HepG2 (cell line): Measurements from ENCODE around the gene NUFIP1. TPM values are rescaled to one million over a fixed set of nuclear protein-coding genes. Genes with fewer than 3 reads are reported as not detected.

Experiments
- FOXC1 ChIP-seq: sonication (generic); formaldehyde crosslinking; IDR thresholded peaks from 2 replicates; pipeline ENCODE4 v1.8.0; 2022; ENCODE audit warnings: mild to moderate bottlenecking, missing genetic modification reagents, borderline replicate concordance
- RNF219 ChIP-seq: sonication (generic); formaldehyde crosslinking; IDR thresholded peaks from 2 replicates; pipeline ENCODE4 v1.5.0; 2020; ENCODE audit warnings: mild to moderate bottlenecking, missing genetic modification reagents
- SALL2 ChIP-seq: sonication (generic); formaldehyde crosslinking; IDR thresholded peaks from 2 replicates; pipeline ENCODE4 v1.8.1; 2023; ENCODE audit warnings: mild to moderate bottlenecking, missing genetic modification reagents, inconsistent platforms
- U2AF2 ChIP-seq: fragments of 200-400 bp; formaldehyde crosslinking; IDR thresholded peaks from 2 replicates; pipeline ENCODE4 v1.6.1; 2017; ENCODE audit warnings: low read depth, mild to moderate bottlenecking, low read length
- ZBTB42 ChIP-seq: sonication (generic); formaldehyde crosslinking; IDR thresholded peaks from 2 replicates; pipeline ENCODE4 v1.5.0; 2020; ENCODE audit warnings: mild to moderate bottlenecking, missing genetic modification reagents
- ZHX2 ChIP-seq, 2 experiments: sonication (generic) in 1 of 2; formaldehyde crosslinking in 1 of 2; IDR thresholded peaks; 2 replicates each; pipeline versions ENCODE4 v1.6.1 to v1.9.0; 2014 to 2022; ENCODE audit warnings: antibody characterized with exemption in 1 of 2, borderline replicate concordance in 1 of 2, inconsistent platforms in 1 of 2, low read depth in 1 of 2, missing genetic modification reagents in 1 of 2
- ZNF788 ChIP-seq: sonication (generic); formaldehyde crosslinking; IDR thresholded peaks from 2 replicates; pipeline ENCODE4 v1.5.0; 2020; ENCODE audit warnings: mild to moderate bottlenecking, missing genetic modification reagents, borderline replicate concordance
- ZSCAN31 ChIP-seq: sonication (generic); formaldehyde crosslinking; IDR thresholded peaks from 2 replicates; pipeline ENCODE4 v1.5.0; 2020; ENCODE audit warnings: low read depth, mild to moderate bottlenecking, missing genetic modification reagents
- polyA plus RNA-seq, 8 experiments: library from polyadenylated mRNA; depleted of rRNA in 3 of 8; stranded (reverse) in 7 of 8; unstranded in 1 of 8; fragments of >200 nt; fragmentation: Illumina TruSeq in 4 of 8; extraction: Trizol in 4 of 8; gene quantifications; 2 replicates each; pipeline versions ENCODE4 v1.2.1 to v1.2.3, GENCODE V29; 2011 to 2016; ENCODE audit warnings: low read depth in 4 of 8, missing spikeins in 1 of 8, mixed read lengths in 1 of 8; ENCODE audit not compliant: insufficient read depth in 1 of 8
- total RNA-seq, 5 experiments: library from RNA; depleted of rRNA; stranded (reverse); fragments of >200 nt; fragmentation: Illumina TruSeq; extraction: Trizol; gene quantifications; 2 replicates each; pipeline ENCODE4 v1.2.3, GENCODE V29; 2016; ENCODE audit warnings: low read depth in 1 of 5

Gene NUFIP1
- total and polyA plus RNA-seq, 2 of the 13 experiments (the other 11 are each of a cell fraction or from before 2014, with no cell fraction given), result 1.9 to 10.3 TPM

- TF ChIP-seq RNF219 (CRISPR knock-in tag) (no peak), U2AF2 (no peak), SALL2 (CRISPR knock-in tag) (no peak), ZSCAN31 (CRISPR knock-in tag) (no peak), ZNF788 (CRISPR knock-in tag) (no peak), ZHX2 (IDR thresholded peaks at IDR 0.05; ENCODE audit: low read depth) (no peak), ZHX2 (CRISPR knock-in tag; IDR thresholded peaks at IDR 0.05; ENCODE audit: borderline replicate concordance) (no peak), ZBTB42 (CRISPR knock-in tag) (no peak), FOXC1 (no peak)
Observed at GRCh38 chr13:44908712-44909111, 80.6 kb downstream of the NUFIP1 start (continued).
